Natural killer cell (primary cell): ENCODE data around the gene HOXA9. TPM values are rescaled to one million over a fixed set of nuclear protein-coding genes. Genes with fewer than 3 reads are reported as not detected.
A peak's percentile ranks its signal among the peaks of the same experiment; 100 is the strongest.

ENCODE experiments used
- ATAC-seq, 3 donors: fragments of 150-1000 bp in 2 of 3; fragments of 200-7000 bp in 1 of 3; cut with Tn5 transposase; 1 replicate in 1 of 3; 2 replicates in 2 of 3; pipeline ENCODE4 v1.10.0; 2021; ENCODE audit warnings: mild to moderate bottlenecking in 2 of 3, moderate library complexity in 2 of 3
- DNase-seq, 2 donors: peaks; one replicate each; pipeline versions ENCODE4 v3.0.0 to v3.0.0-alpha.2; 2013 to 2021; ENCODE audit warnings: mixed read lengths in 1 of 2
- H3K27ac ChIP-seq: one replicate; pipeline ENCODE4 v1.5.1; 2013; ENCODE audit warnings: mild to moderate bottlenecking, low read length
- H3K27me3 ChIP-seq: one replicate; pipeline ENCODE4 v1.6.1; 2013; ENCODE audit warnings: low read length; ENCODE audit not compliant: control insufficient read depth, insufficient read depth
- H3K36me3 ChIP-seq: one replicate; pipeline ENCODE4 v1.6.1; 2013; ENCODE audit warnings: low read length; ENCODE audit not compliant: control insufficient read depth, insufficient read depth
- H3K4me1 ChIP-seq: one replicate; pipeline ENCODE4 v1.6.1; 2013; ENCODE audit warnings: low read length; ENCODE audit not compliant: control insufficient read depth, insufficient read depth
- H3K4me3 ChIP-seq: one replicate; pipeline ENCODE4 v1.5.1; 2013; ENCODE audit warnings: low read length
- H3K9me3 ChIP-seq: one replicate; pipeline ENCODE4 v1.6.1; 2013; ENCODE audit warnings: low read length; ENCODE audit not compliant: control insufficient read depth, insufficient read depth
- H3K27ac Mint-ChIP-seq, 2 donors: one replicate each; pipeline ENCODE4 v1.8.0; 2022; ENCODE audit warnings: mild to moderate bottlenecking in 2 of 2, mixed read lengths in 2 of 2, moderate library complexity in 1 of 2
- H3K27me3 Mint-ChIP-seq, 2 donors: one replicate each; pipeline ENCODE4 v1.8.0; 2022; ENCODE audit warnings: low read depth in 2 of 2, mixed read lengths in 2 of 2
- H3K36me3 Mint-ChIP-seq: one replicate; pipeline ENCODE4 v1.8.0; 2022; ENCODE audit warnings: mixed read lengths
- H3K4me1 Mint-ChIP-seq, 2 donors: one replicate each; pipeline ENCODE4 v1.8.0; 2022; ENCODE audit warnings: mixed read lengths in 2 of 2
- H3K4me3 Mint-ChIP-seq: one replicate; pipeline ENCODE4 v1.8.0; 2022; ENCODE audit warnings: mild to moderate bottlenecking, moderate library complexity, mixed read lengths
- H3K9me3 Mint-ChIP-seq, 2 donors: one replicate each; pipeline ENCODE4 v1.8.0; 2022; ENCODE audit warnings: mixed read lengths in 2 of 2
- CTCF ChIP-seq: fragments of 200-600 bp; IDR thresholded peaks from one replicate; pipeline ENCODE4 v1.8.0; 2022; ENCODE audit warnings: antibody characterized with exemption
- WGBS: methylation state at CpG from one replicate; pipeline ENCODE4 v1.1.7; 2013; ENCODE audit warnings: missing lambda C conversion rate; ENCODE audit not compliant: insufficient coverage; 5-methylcytosine and 5-hydroxymethylcytosine counted together
- intact Hi-C: fragments of 100-400 bp; cut with micrococcal nuclease; formaldehyde crosslinking; loops from one replicate; pipeline ENCODE4 v1.14.2; 2022
- total RNA-seq, 4 donors: library from RNA; stranded (reverse); fragments of 120-200 nt in 1 of 4; gene quantifications; one replicate each; pipeline versions ENCODE4 v1.2.3 to v1.2.4, GENCODE V29; 2013 to 2022

Gene HOXA9
- total RNA-seq, 3 donors from 2014 or later (not counting 1 experiment from before 2014, with no cell fraction given) = 0.39 to 4.6 (median 0.42) TPM

- DNase-seq (no peak), ATAC-seq (no peak)
- intact Hi-C loops = no loop called here
- peaks cover 76 to 93% of the 10 kb centered on the region in 2 donors for H3K27me3 Mint-ChIP-seq
- 12% methylated on average over 4 of the region's 7 CpGs for WGBS
- no peaks in the 10 kb centered on the region for H3K36me3 Mint-ChIP-seq
- Histone ChIP-seq H3K4me1 (peaks cover 25% of the 10 kb centered on the region), H3K4me3 (no peak overlapping the region), H3K27me3 (peaks cover 71% of the 10 kb centered on the region), H3K36me3 (no peaks in the 10 kb centered on the region), H3K9me3 (no peaks in the 10 kb centered on the region), H3K27ac (no peak overlapping the region)
- TF ChIP-seq CTCF = no peak
- no peak overlapping the region for H3K4me3 Mint-ChIP-seq
- peaks cover 21 to 23% of the 10 kb centered on the region in 2 donors for H3K4me1 Mint-ChIP-seq
- no peaks in the 10 kb centered on the region for H3K9me3 Mint-ChIP-seq
- no peak overlapping the region for H3K27ac Mint-ChIP-seq
Measured at GRCh38 chr7:27207348-27207985, 42.1 kb upstream of the HOXA9 start.

GRCh38 chr7:27205325-27206280 is 40.3 kb upstream of the HOXA9 start:
- no peaks in the 10 kb centered on the region for H3K9me3 Mint-ChIP-seq
- H3K27me3 ChIP-seq = peaks cover 71% of the 10 kb centered on the region
- ATAC-seq (peak in 1 of 3 donors; percentile 30), DNase-seq (no peak)
- H3K36me3 Mint-ChIP-seq = no peaks in the 10 kb centered on the region
- no peak overlapping the region for H3K27ac ChIP-seq
- H3K27me3 Mint-ChIP-seq = peaks cover 80 to 93% of the 10 kb centered on the region in 2 donors
- no peak overlapping the region for H3K27ac Mint-ChIP-seq
- TF ChIP-seq CTCF = no peak
- no peak overlapping the region for H3K4me3 ChIP-seq
- peak overlapping the region; percentile 35 for H3K4me3 Mint-ChIP-seq
- peaks cover 41% of the 10 kb centered on the region for H3K4me1 ChIP-seq
- no peaks in the 10 kb centered on the region for H3K36me3 ChIP-seq
- 7% methylated on average over 51 of the region's 52 CpGs for WGBS
- intact Hi-C loops = no loop called here
- H3K9me3 ChIP-seq = no peaks in the 10 kb centered on the region
- peaks cover 27 to 39% of the 10 kb centered on the region in 2 donors for H3K4me1 Mint-ChIP-seq

DNA sequence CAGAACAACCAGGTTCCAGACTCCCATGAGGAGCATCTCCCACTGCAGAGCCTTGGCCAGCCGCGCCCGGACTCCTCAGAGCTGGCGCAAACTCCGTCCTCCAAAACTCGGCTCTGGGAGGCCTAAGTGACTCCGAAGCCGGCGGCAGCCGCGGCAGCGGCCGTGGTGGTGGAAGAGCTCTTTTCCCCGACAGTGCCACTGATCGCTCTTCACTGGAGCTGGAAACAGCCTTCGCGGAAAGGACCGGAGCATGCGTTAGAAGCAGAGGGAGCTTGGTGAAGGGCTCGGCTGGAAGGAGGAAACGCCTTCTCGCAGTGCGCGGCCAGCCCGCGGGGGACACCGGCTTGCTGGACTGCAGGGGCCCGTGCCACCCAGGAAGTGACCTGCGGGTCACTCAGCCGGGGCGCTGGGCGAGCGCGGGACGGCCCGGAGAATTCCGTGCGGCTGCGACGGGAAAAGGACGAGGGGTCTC is 39.5 kb upstream of the HOXA9 start:
- intact Hi-C loops = loop anchor here (5.0 kb wide), 1 partner anchor 37 kb away; the partner anchor contains the start of gene EVX1
- Mint-ChIP-seq H3K4me1 (peaks cover 23 to 39% of the 10 kb centered on the region in 2 donors), H3K4me3 (peak overlapping the region; percentile 35), H3K27ac (no peak overlapping the region), H3K9me3 (no peaks in the 10 kb centered on the region), H3K36me3 (no peaks in the 10 kb centered on the region), H3K27me3 (peaks cover 79 to 88% of the 10 kb centered on the region in 2 donors)
- no peaks in the 10 kb centered on the region for H3K9me3 ChIP-seq
- H3K4me1 ChIP-seq = peaks cover 40% of the 10 kb centered on the region
- no peak overlapping the region for H3K4me3 ChIP-seq
- H3K27me3 ChIP-seq = peaks cover 68% of the 10 kb centered on the region
- WGBS = 8% methylated on average over 41 of the region's 41 CpGs
- H3K36me3 ChIP-seq = no peaks in the 10 kb centered on the region
- TF ChIP-seq CTCF = no peak
- H3K27ac ChIP-seq = no peak overlapping the region
- DNase-seq (no peak), ATAC-seq (no peak)
